Uterus (tissue), 4 donors: ENCODE data around the gene RFX4. TPM values are rescaled to one million over a fixed set of nuclear protein-coding genes. Genes with fewer than 3 reads are reported as not detected.

Experiments used
- DNase-seq, 2 donors: peaks; one replicate each; pipeline ENCODE4 v3.0.0-alpha.2; 2019 to 2020
- H3K27ac ChIP-seq, 2 donors: fragments of 200-600 bp; sonication (generic); 1 replicate in 1 of 2; 2 replicates in 1 of 2; pipeline ENCODE4 v1.5.1; 2016 to 2018
- H3K27me3 ChIP-seq, 2 donors: fragments of 200-600 bp; sonication (generic); one replicate each; pipeline ENCODE4 v1.5.1; 2018 to 2019; ENCODE audit warnings: control low read depth in 1 of 2
- H3K36me3 ChIP-seq, 2 donors: fragments of 200-600 bp; sonication (generic); one replicate each; pipeline ENCODE4 v1.5.1; 2019; ENCODE audit warnings: control low read depth in 1 of 2
- H3K4me1 ChIP-seq, 2 donors: fragments of 200-600 bp; sonication (generic); one replicate each; pipeline ENCODE4 v1.5.1; 2018 to 2019; ENCODE audit warnings: control low read depth in 1 of 2
- H3K4me3 ChIP-seq, 2 donors: fragments of 200-600 bp; sonication (generic); 1 replicate in 1 of 2; 2 replicates in 1 of 2; pipeline ENCODE4 v1.5.1; 2018 to 2019; ENCODE audit warnings: mild to moderate bottlenecking in 1 of 2
- H3K9me3 ChIP-seq, 2 donors: fragments of 200-600 bp; sonication (generic); one replicate each; pipeline ENCODE4 v1.5.1; 2019; ENCODE audit warnings: control low read depth in 1 of 2
- CTCF ChIP-seq, 4 experiments: fragments of 200-600 bp in 2 of 4; fragments of 450-650 bp in 2 of 4; sonication (generic) in 2 of 4; IDR thresholded peaks; one replicate each; pipeline ENCODE4 v1.5.1; 2016 to 2019; ENCODE audit warnings: antibody characterized with exemption in 4 of 4, mild to moderate bottlenecking in 2 of 4, moderate library complexity in 1 of 4
- POLR2A ChIP-seq, 2 donors: fragments of 450-650 bp; IDR thresholded peaks; one replicate each; pipeline ENCODE4 v1.6.1; 2016; ENCODE audit warnings: antibody characterized with exemption in 2 of 2, mild to moderate bottlenecking in 1 of 2, moderate library complexity in 1 of 2
- intact Hi-C: fragments of 100-400 bp; cut with DNase I; formaldehyde crosslinking; loops from one replicate; pipeline ENCODE4 v1.15.1; 2023; ENCODE audit warnings: low total_unique reads
- total RNA-seq, 4 donors: library from RNA; depleted of rRNA in 3 of 4; stranded (reverse); fragments of >200 nt in 3 of 4; gene quantifications; one replicate each; pipeline versions ENCODE4 v1.1.0 to v1.2.4, GENCODE V29; 2014 to 2023
- donor health status: DM: yes; HTN: yes; CAD: no.

Gene RFX4
- total RNA-seq, 4 donors from 2014 or later, result not detected

DNA sequence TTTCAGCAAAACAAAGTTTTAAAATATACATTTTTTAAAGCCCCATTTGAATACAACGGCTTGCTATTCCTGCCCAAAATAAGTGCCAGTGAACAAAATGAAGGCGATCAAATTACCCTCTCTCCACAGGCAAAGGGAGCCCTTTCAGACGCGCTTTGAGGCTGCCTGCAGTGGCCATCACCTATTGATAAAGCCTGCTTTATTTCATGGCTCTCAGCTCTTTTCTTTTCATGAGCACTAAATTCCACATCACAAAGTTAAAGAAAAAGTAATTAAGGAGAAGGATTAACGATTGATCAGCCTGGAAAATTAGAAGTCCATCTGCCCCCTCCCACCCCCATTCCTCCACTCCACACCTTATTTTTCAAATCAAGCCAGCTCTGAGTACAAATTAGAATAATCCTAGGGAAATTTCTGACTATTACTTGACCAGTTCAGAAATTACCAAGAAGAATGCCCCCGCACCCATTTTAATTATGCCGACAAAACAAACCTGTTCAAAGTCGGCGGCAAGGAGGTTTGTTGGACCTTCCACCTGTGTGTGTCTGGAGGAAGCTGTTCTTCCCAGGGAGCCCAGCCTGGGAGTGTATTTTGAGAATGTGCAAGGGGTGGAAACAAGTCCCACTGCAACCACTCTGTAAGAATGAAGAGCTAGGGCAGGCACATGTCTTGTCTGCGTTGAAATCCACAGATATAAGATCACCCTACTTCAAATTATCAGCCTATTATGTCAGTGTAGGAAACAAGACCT is 127.5 kb downstream of the RFX4 start:
- H3K27me3 ChIP-seq, result no peaks in the 10 kb centered on the region

DNA sequence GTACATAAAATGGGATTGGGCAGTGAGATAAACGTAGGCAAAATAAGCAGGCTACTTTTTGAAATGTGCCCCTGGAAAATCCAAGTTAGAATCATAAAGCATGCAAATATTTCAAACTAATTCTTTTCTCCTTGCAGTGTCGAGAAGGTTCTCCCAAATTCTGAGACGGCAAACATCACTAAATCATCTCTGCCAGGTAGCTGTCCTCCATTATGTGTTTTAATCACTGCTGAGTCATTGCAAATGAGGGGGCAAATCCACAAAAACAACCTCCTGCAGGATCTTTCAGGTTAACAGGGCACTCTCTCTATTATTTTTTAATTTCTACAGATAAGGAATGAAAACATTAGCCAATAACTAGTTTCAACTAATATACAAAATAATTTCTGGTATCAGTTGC is 128.5 kb downstream of the RFX4 start:
- no peaks in the 10 kb centered on the region for H3K4me1 ChIP-seq
- H3K9me3 ChIP-seq, result no peaks in the 10 kb centered on the region
- no peak for TF ChIP-seq POLR2A (IDR thresholded peaks at IDR 0.05)
- TF ChIP-seq CTCF (IDR thresholded peaks at IDR 0.05), result no peak
- H3K4me3 ChIP-seq, result no peak overlapping the region
- H3K27me3 ChIP-seq, result no peaks in the 10 kb centered on the region
- DNase-seq, result no peak
- H3K36me3 ChIP-seq, result no peaks in the 10 kb centered on the region
- H3K27ac ChIP-seq, result no peak overlapping the region
- intact Hi-C loops, result no loop called here

More for the DNA sequence above, 127.5 kb downstream of the RFX4 start:
- Histone ChIP-seq H3K4me3 (no peak overlapping the region), H3K4me1 (no peaks in the 10 kb centered on the region), H3K36me3 (no peaks in the 10 kb centered on the region), H3K27ac (no peak overlapping the region), H3K9me3 (no peaks in the 10 kb centered on the region)
- intact Hi-C loops, result no loop called here
- TF ChIP-seq POLR2A (IDR thresholded peaks at IDR 0.05) (no peak), CTCF (IDR thresholded peaks at IDR 0.05) (no peak)
- DNase-seq, result no peak

- Histone ChIP-seq H3K36me3 (no peaks in the 10 kb centered on the region), H3K4me3 (no peak overlapping the region), H3K4me1 (no peaks in the 10 kb centered on the region), H3K9me3 (no peaks in the 10 kb centered on the region), H3K27ac (no peak overlapping the region), H3K27me3 (no peaks in the 10 kb centered on the region)
- DNase-seq, result no peak
- no peak for TF ChIP-seq CTCF (IDR thresholded peaks at IDR 0.05)
- no peak for TF ChIP-seq POLR2A (IDR thresholded peaks at IDR 0.05)
- intact Hi-C loops, result no loop called here
Observed at GRCh38 chr12:106712768-106713167, 130.0 kb downstream of the RFX4 start.

- no peak for TF ChIP-seq CTCF (IDR thresholded peaks at IDR 0.05)
- TF ChIP-seq POLR2A (IDR thresholded peaks at IDR 0.05), result no peak
- Histone ChIP-seq H3K36me3 (no peaks in the 10 kb centered on the region), H3K4me1 (no peaks in the 10 kb centered on the region), H3K4me3 (no peak overlapping the region), H3K27me3 (no peaks in the 10 kb centered on the region), H3K27ac (no peak overlapping the region), H3K9me3 (no peaks in the 10 kb centered on the region)
- intact Hi-C loops, result no loop called here
- no peak for DNase-seq
Observed at GRCh38 chr12:106714926-106715325, 132.1 kb downstream of the RFX4 start.

GRCh38 chr12:106715582-106715981 is 132.8 kb downstream of the RFX4 start:
- Histone ChIP-seq H3K4me3 (no peak overlapping the region), H3K27me3 (no peaks in the 10 kb centered on the region), H3K27ac (no peak overlapping the region), H3K9me3 (no peaks in the 10 kb centered on the region), H3K36me3 (no peaks in the 10 kb centered on the region), H3K4me1 (no peaks in the 10 kb centered on the region)
- DNase-seq, result no peak
- intact Hi-C loops, result no loop called here
- TF ChIP-seq POLR2A (IDR thresholded peaks at IDR 0.05) (no peak), CTCF (IDR thresholded peaks at IDR 0.05) (no peak)
